WERI-Rb-1 (cell line): Measurements from ENCODE around the gene TMEM178B.
"Not testable (repeated sequence)": the region's sequence is repeated elsewhere in the genome, so short reads cannot be mapped to it uniquely, and the experiment has no call there.

Experiments
- DNase-seq: peaks from one replicate; pipeline ENCODE4 v3.0.0-alpha.2; 2020
- H3K27ac ChIP-seq: fragments of 250-450 bp; sonication (Bioruptor Pico); 2 replicates; pipeline ENCODE4 v1.5.1; 2020; ENCODE audit warnings: mild to moderate bottlenecking, moderate library complexity
- H3K27me3 ChIP-seq: fragments of 250-450 bp; sonication (Bioruptor Pico); 2 replicates; pipeline ENCODE4 v1.5.1; 2021; ENCODE audit warnings: mild to moderate bottlenecking, low read depth, moderate library complexity; ENCODE audit not compliant: insufficient read depth, severe bottlenecking
- H3K36me3 ChIP-seq: fragments of 250-450 bp; sonication (Bioruptor Pico); 2 replicates; pipeline ENCODE4 v1.5.1; 2020; ENCODE audit warnings: mild to moderate bottlenecking, moderate library complexity
- H3K4me3 ChIP-seq: 2 replicates; pipeline ENCODE4 v1.5.1; 2011; ENCODE audit warnings: low read depth, mild to moderate bottlenecking, control low read depth, low read length
- H3K9me3 ChIP-seq: fragments of 250-450 bp; sonication (Bioruptor Pico); 2 replicates; pipeline ENCODE4 v1.5.1; 2021; ENCODE audit warnings: mild to moderate bottlenecking, moderate library complexity; ENCODE audit not compliant: severe bottlenecking
- CTCF ChIP-seq: IDR thresholded peaks from 2 replicates; pipeline ENCODE4 v1.5.1; 2011; ENCODE audit warnings: low read depth, mild to moderate bottlenecking, control low read depth, inconsistent platforms, low read length

Gene TMEM178B

GRCh38 chr7:141079219-141079618 is 5.4 kb downstream of the TMEM178B start:
- no peak overlapping the region for H3K4me3 ChIP-seq
- H3K9me3 ChIP-seq, result no peaks in the 10 kb centered on the region
- H3K27ac ChIP-seq, result no peak overlapping the region
- no peaks in the 10 kb centered on the region for H3K27me3 ChIP-seq
- no peak for TF ChIP-seq CTCF
- no peaks in the 10 kb centered on the region for H3K36me3 ChIP-seq
- no peak for DNase-seq

- H3K27me3 ChIP-seq, H3K27ac ChIP-seq, H3K36me3 ChIP-seq, DNase-seq, H3K4me3 ChIP-seq, H3K9me3 ChIP-seq: not testable (repeated sequence)
These were observed 15.6 kb downstream of the TMEM178B start for GRCh38 chr7:141089490-141089889.

GRCh38 chr7:141094336-141095070 is 20.6 kb downstream of the TMEM178B start:
- Histone ChIP-seq H3K27me3 (no peaks in the 10 kb centered on the region), H3K27ac (no peak overlapping the region), H3K9me3 (no peaks in the 10 kb centered on the region), H3K36me3 (no peaks in the 10 kb centered on the region), H3K4me3 (no peak overlapping the region)
- no peak for DNase-seq
- no peak for TF ChIP-seq CTCF

GRCh38 chr7:141097430-141097829 is 23.6 kb downstream of the TMEM178B start:
- Histone ChIP-seq H3K4me3 (no peak overlapping the region), H3K9me3 (no peaks in the 10 kb centered on the region), H3K27ac (no peak overlapping the region), H3K36me3 (no peaks in the 10 kb centered on the region), H3K27me3 (no peaks in the 10 kb centered on the region)
- TF ChIP-seq CTCF, result no peak
- DNase-seq, result no peak

GRCh38 chr7:141102436-141102835 is 28.6 kb downstream of the TMEM178B start:
- H3K27me3 ChIP-seq, result no peaks in the 10 kb centered on the region
- H3K9me3 ChIP-seq, result no peaks in the 10 kb centered on the region
- H3K36me3 ChIP-seq, result no peaks in the 10 kb centered on the region
- H3K27ac ChIP-seq, result no peak overlapping the region
- H3K4me3 ChIP-seq, result no peak overlapping the region
- TF ChIP-seq CTCF, result no peak
- DNase-seq, result no peak

GRCh38 chr7:141103847-141104429 is 30.1 kb downstream of the TMEM178B start:
- no peaks in the 10 kb centered on the region for H3K9me3 ChIP-seq
- DNase-seq, result no peak
- no peak for TF ChIP-seq CTCF
- H3K27me3 ChIP-seq, result no peaks in the 10 kb centered on the region
- H3K27ac ChIP-seq, result no peak overlapping the region
- H3K36me3 ChIP-seq, result no peaks in the 10 kb centered on the region
- H3K4me3 ChIP-seq, result no peak overlapping the region
